ENCODE measurements around the gene MYBPH. TPM values are rescaled to one million over a fixed set of nuclear protein-coding genes. Genes with fewer than 3 reads are reported as not detected.

The MYBPH gene
- total RNA-seq, 1 donor from 2014 or later = not detected

DNA sequence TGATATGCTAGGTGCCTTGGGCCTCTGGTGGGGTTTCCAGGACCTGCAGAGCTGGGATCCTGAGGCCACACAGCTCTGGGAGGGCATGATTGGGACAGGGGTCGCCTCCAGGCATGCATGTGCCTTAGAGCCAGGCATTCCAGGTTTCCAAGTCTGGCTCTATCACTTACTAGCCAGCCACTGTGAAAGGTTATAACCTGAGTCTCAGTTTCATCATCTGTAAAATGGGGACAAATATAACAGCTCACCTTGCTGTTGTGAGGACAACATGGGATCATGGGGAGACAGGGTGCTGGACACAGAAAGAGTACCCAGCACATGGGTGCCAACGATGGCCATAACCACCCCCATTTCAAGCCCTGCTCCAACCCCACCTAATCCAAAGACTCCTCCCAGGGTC is 8.2 kb upstream of the MYBPH start:
- no peak for DNase-seq
- intact Hi-C loops (cut with DNase I) = no loop called here
- no peak for ATAC-seq (ENCODE audit: poor library complexity)

DNA sequence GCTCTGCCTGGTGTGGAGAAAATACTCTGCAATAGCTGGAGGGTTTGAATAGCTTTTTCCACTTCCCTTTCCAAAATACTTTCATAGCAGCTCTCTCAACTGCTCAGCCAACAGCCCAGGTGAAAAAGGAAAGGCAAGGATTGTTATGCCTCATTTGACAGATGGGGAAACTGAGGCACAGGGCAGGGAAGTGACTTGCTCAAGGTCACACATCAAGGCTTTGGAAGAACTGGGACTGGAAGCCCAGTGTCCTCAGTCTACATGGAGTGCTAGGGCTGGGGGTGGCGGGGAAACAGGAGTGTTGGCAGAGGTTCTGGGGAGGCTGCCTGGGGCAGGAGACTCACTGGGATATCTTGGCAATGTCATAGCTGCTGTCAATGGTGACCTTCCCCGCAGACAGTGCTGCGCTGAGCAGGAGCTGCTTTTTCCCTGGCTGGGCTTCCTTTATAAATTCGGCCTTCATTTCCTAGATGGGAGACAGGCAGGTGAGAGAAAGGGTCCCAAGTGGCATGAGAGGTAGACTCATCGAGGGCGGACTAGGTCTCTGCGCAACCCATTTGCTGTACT is 6.8 kb upstream of the MYBPH start:
- DNase-seq (no peak), ATAC-seq (ENCODE audit: poor library complexity) (no peak)
- intact Hi-C loops (cut with DNase I) = no loop called here

GRCh38 chr1:203181586-203182386 is 6.2 kb upstream of the MYBPH start:
- intact Hi-C loops (cut with DNase I) = no loop called here
- ATAC-seq (ENCODE audit: poor library complexity) = no peak

GRCh38 chr1:203180611-203181330 is 5.1 kb upstream of the MYBPH start:
- no peak for ATAC-seq (ENCODE audit: poor library complexity)
- peak; percentile 21 for DNase-seq
- intact Hi-C loops (cut with DNase I) = no loop called here

More at GRCh38 chr1:203181586-203182386, 6.2 kb upstream of the MYBPH start:
- DNase-seq = peak; percentile 29

GRCh38 chr1:203179667-203180005 is 4.0 kb upstream of the MYBPH start:
- DNase-seq (no peak), ATAC-seq (ENCODE audit: poor library complexity) (no peak)
- intact Hi-C loops (cut with DNase I) = no loop called here

GRCh38 chr1:203178821-203179666 is 3.4 kb upstream of the MYBPH start:
- intact Hi-C loops (cut with DNase I) = no loop called here
- peak; percentile 17 for DNase-seq

GRCh38 chr1:203178083-203178482 is 2.5 kb upstream of the MYBPH start:
- DNase-seq = no peak
- no peak for ATAC-seq (ENCODE audit: poor library complexity)
- intact Hi-C loops (cut with DNase I) = no loop called here

More at GRCh38 chr1:203178821-203179666, 3.4 kb upstream of the MYBPH start:
- ATAC-seq (ENCODE audit: poor library complexity) = no peak

DNA sequence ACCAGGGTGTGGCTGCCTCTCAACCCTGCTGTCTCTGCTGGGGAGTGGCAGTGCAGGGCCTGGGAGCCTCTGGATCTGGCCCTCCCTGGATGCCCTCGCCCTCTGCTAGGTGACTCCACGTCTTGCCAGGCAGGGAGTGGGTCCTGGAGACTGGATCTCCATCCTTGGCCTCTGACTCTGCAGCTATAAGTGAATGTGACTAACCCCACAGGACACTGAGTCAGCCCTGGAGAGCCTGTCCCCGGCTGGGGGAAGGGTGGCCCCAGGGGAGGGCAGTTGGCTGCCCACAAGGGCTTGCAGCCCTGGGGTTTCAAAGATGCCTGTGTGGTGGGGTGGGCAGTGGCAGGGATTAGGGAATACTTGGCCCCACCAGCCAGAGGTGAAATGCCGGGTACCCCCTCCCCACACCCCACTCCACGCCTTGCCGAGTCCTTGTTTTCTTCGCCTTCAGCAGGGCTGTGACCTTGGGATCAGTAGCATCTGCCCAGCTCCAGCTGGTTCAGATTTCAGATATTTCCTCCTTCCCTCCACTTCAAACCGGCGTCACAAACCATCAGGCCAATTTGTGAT is 1.9 kb upstream of the MYBPH start:
- ATAC-seq (ENCODE audit: poor library complexity) = no peak
- intact Hi-C loops (cut with DNase I) = no loop called here
- DNase-seq = peak; percentile 36

- ATAC-seq (ENCODE audit: poor library complexity) (no peak), DNase-seq (no peak)
- intact Hi-C loops (cut with DNase I) = no loop called here
Measured at GRCh38 chr1:203177036-203177405, 1.4 kb upstream of the MYBPH start.

- intact Hi-C loops (cut with DNase I) = no loop called here
- DNase-seq (no peak), ATAC-seq (ENCODE audit: poor library complexity) (no peak)
Measured at GRCh38 chr1:203176273-203177035, 828 bp upstream of the MYBPH start.

- DNase-seq (peak; percentile 73), ATAC-seq (ENCODE audit: poor library complexity) (peak; percentile 56)
- intact Hi-C loops (cut with DNase I) = no loop called here
Measured at GRCh38 chr1:203175827-203176241, 208 bp upstream of the MYBPH start.

DNA sequence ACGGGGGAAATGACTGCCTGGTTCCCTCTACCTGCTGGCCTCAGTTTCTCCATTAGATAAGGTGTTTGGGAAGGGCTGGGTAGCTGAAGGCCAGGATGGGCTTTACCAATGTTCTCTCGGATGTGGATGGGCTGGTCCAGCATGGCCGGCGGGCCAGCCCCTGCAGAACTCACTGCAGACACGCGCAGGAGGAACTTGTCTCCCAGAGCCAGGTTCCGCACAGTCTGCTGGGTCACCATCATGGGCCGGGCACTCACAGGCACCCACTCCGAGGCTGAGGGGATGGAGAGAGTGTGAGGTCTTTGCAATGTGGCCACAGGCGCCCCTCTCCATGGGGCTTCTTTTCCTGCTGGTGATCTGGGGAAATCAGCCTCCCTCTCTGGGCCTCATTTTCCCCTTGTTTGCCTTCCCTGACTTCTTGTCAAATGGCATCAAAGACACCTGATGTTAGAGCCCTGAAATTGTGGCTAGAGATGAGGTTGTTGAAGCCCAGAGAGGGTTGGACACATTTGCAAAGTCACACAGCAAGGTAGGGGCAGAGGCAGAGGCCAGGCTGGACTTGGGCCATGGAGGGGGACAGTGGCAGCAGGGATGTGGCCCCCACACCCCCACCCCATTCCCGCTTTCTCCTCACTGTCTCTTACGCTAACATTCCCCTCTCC is 1.2 kb downstream of the MYBPH start:
- intact Hi-C loops (cut with DNase I) = loop anchor here (5.0 kb wide), 1 partner anchor 57 kb away; no protein-coding TSS in a partner anchor
- peak; percentile 26 for DNase-seq
- no peak for ATAC-seq (ENCODE audit: poor library complexity)

GRCh38 chr1:203173566-203173965 is 2.1 kb downstream of the MYBPH start:
- intact Hi-C loops (cut with DNase I) = loop anchor here (5.0 kb wide), 1 partner anchor 56 kb away; no protein-coding TSS in a partner anchor
- DNase-seq (peak; percentile 26), ATAC-seq (ENCODE audit: poor library complexity) (no peak)

GRCh38 chr1:203173011-203173555 is 2.5 kb downstream of the MYBPH start:
- ATAC-seq (ENCODE audit: poor library complexity) (no peak), DNase-seq (peak; percentile 17)
- intact Hi-C loops (cut with DNase I) = loop anchor here (5.0 kb wide), 1 partner anchor 56 kb away; no protein-coding TSS in a partner anchor

DNA sequence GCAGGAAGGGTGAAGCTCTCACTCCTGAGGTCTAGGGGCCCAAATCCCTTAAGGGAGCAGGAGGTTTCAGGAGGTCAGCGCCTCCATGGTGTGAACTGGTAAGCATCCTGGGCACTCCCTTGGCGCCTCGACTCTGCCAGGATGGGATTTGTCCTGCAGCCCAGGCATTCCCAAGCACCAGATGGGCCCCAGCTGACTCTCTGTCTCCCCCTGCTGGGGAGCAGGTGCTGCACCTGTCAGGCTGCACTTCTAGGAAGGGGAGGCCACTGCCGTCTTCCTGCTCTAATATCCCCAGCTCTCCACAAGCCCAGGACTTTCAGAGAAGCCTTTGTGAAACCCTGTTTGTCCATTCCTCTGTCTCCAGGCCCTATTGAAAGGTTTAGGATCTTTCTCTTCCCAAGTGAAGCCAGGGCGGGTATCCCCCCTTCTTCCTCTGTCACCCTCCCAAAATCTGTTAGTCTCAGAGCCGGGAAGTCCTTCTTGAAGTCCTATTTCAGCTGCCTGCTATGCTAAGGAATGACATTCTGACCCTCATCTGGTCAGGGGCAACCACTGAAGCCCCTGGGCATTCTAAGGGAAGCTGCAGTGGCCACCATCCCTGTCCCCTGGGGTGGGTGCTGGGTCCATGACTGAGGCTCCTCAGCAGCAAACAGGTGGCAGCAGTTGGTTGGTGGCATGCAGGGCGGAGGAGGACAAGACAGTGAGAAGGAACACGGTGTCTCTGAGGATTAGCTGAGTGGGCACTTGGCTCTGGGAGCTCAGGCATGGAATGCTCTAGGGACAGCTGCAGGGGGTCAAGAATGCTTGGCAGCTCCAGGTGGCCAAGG is 3.2 kb downstream of the MYBPH start:
- DNase-seq (peak; percentile 65), ATAC-seq (ENCODE audit: poor library complexity) (peak; percentile 81)
- intact Hi-C loops (cut with DNase I) = loop anchor here (5.0 kb wide), 1 partner anchor 55 kb away; no protein-coding TSS in a partner anchor

Data from Right ventricle myocardium superior (tissue), 1 donor.